Esophagus squamous epithelium (tissue), 5 donors: Measurements from ENCODE around the gene PPAN. TPM values are rescaled to one million over a fixed set of nuclear protein-coding genes. Genes with fewer than 3 reads are reported as not detected.

Experiments
- DNase-seq: peaks from one replicate; lab custom pipeline; 2025; lab: John Stamatoyannopoulos, UW
- H3K27ac ChIP-seq, 4 donors: fragments of 200-600 bp; sonication (generic); one replicate each; pipeline ENCODE4 v1.5.1; 2016 to 2019; ENCODE audit warnings: mild to moderate bottlenecking in 1 of 4
- H3K27me3 ChIP-seq, 4 donors: fragments of 200-600 bp; sonication (generic); 1 replicate in 3 of 4; 2 replicates in 1 of 4; pipeline versions ENCODE4 v1.5.1 to v1.6.0; 2017 to 2021; ENCODE audit warnings: antibody characterized with exemption in 1 of 4
- H3K36me3 ChIP-seq, 3 donors: fragments of 200-600 bp; sonication (generic); one replicate each; pipeline ENCODE4 v1.5.1; 2016 to 2019
- H3K4me1 ChIP-seq, 3 donors: fragments of 200-600 bp; sonication (generic); one replicate each; pipeline ENCODE4 v1.5.1; 2017 to 2019
- H3K4me3 ChIP-seq, 4 donors: fragments of 200-600 bp; sonication (generic); 1 replicate in 3 of 4; 2 replicates in 1 of 4; pipeline ENCODE4 v1.5.1; 2016 to 2019; ENCODE audit warnings: mild to moderate bottlenecking in 2 of 4, moderate library complexity in 1 of 4
- H3K9me3 ChIP-seq, 3 donors: fragments of 200-600 bp; sonication (generic); one replicate each; pipeline ENCODE4 v1.5.1; 2016 to 2019
- CTCF ChIP-seq, 6 experiments: fragments of 450-650 bp in 4 of 6; fragments of 200-600 bp in 2 of 6; sonication (generic) in 2 of 6; IDR thresholded peaks; one replicate each; pipeline ENCODE4 v1.5.1; 2016 to 2019; ENCODE audit warnings: antibody characterized with exemption in 6 of 6, mild to moderate bottlenecking in 4 of 6, moderate library complexity in 4 of 6
- POLR2A ChIP-seq, 4 donors: fragments of 450-650 bp; IDR thresholded peaks; one replicate each; pipeline ENCODE4 v1.6.1; 2017; ENCODE audit warnings: antibody characterized with exemption in 4 of 4, mild to moderate bottlenecking in 4 of 4, moderate library complexity in 3 of 4
- WGBS, 2 donors: methylation state at CpG; one replicate each; pipeline ENCODE4 v1.1.5; 2018; 5-methylcytosine and 5-hydroxymethylcytosine counted together
- intact Hi-C: fragments of 100-400 bp; cut with DNase I; formaldehyde crosslinking; loops from one replicate; pipeline ENCODE4 v1.15.0; 2022
- total RNA-seq, 4 donors: library from RNA; depleted of rRNA; stranded (reverse); fragments of >200 nt; gene quantifications; one replicate each; pipeline ENCODE4 v1.1.0, GENCODE V29; 2016
- donor health status: DM: yes; HTN: yes; CAD: no.

PPAN gene
- total RNA-seq, 4 donors from 2014 or later = 31.9 to 56.1 (median 39.6) TPM

DNA sequence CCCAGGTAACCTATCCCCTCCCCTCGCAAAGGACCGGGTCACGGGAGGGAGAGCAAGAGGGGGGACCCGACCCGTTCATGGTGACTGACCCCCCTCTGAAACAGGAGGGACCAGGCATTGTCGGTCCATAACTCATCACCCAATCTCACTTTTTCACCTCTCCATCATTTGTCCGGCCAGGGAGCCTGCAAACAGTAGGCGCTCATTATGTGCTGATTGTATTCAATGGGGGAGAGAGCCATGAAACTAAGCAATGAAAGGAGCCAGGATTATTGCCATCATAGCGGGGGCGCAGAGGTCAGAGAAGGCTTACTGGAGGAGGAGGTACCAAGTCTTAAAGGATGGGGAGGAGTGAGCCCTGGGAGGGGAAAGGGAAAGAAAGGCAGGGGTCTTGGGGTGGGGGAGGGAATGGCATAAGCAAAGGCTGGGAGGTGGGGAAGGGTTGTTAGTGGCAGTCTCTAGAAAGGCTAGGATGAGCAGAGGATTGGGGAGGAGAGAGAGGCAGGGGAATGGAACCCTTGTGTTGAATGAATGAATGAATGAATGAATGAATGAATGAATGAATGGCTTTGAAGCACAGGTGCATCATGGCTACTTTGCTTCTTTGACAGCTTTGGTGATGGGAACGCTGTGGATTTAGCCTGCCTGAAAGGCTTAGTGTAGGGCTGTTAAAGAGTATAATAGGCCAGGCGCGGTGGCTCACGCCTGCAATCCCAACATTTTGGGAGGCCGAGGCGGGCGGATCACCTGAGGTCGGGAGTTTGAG lies 18.7 kb upstream of the PPAN start:
- 86 to 90% methylated on average over 10 to 18 of the region's 18 CpGs for WGBS, 2 donors
- Histone ChIP-seq H3K27me3 (no peaks in the 10 kb centered on the region), H3K4me1 (peaks cover 4 to 24% (median 17%) of the 10 kb centered on the region in 3 donors), H3K36me3 (peaks cover 0 to 37% (median 10%) of the 10 kb centered on the region in 3 donors), H3K27ac (peak overlapping the region; percentile 89 to 94 (median 91)), H3K9me3 (no peaks in the 10 kb centered on the region), H3K4me3 (peak overlapping the region; percentile 89 to 99 (median 99))
- TF ChIP-seq POLR2A (IDR thresholded peaks at IDR 0.05) (no peak), CTCF (IDR thresholded peaks at IDR 0.05) (no peak)
- no peak for DNase-seq
- intact Hi-C loops = no loop called here

- 90 to 95% methylated on average over 2 of the region's 6 CpGs for WGBS, 2 donors
Observed at GRCh38 chr19:10088949-10089554, 17.1 kb upstream of the PPAN start.

GRCh38 chr19:10089801-10090375 lies 16.3 kb upstream of the PPAN start:
- Histone ChIP-seq H3K4me3 (no peak overlapping the region), H3K4me1 (peaks cover 4 to 24% (median 17%) of the 10 kb centered on the region in 3 donors), H3K27ac (no peak overlapping the region), H3K27me3 (no peaks in the 10 kb centered on the region), H3K36me3 (peaks cover 0 to 51% (median 10%) of the 10 kb centered on the region in 3 donors), H3K9me3 (no peaks in the 10 kb centered on the region)
- TF ChIP-seq CTCF (IDR thresholded peaks at IDR 0.05) = no peak
- no peak for TF ChIP-seq POLR2A (IDR thresholded peaks at IDR 0.05)
- no peak for DNase-seq
- intact Hi-C loops = no loop called here
- 65 to 72% methylated on average over 12 to 15 of the region's 15 CpGs for WGBS, 2 donors

More at GRCh38 chr19:10088949-10089554, 17.1 kb upstream of the PPAN start:
- H3K9me3 ChIP-seq = no peaks in the 10 kb centered on the region
- peaks cover 4 to 24% (median 17%) of the 10 kb centered on the region in 3 donors for H3K4me1 ChIP-seq
- no peaks in the 10 kb centered on the region for H3K27me3 ChIP-seq
- TF ChIP-seq CTCF (IDR thresholded peaks at IDR 0.05) = no peak
- no peak for TF ChIP-seq POLR2A (IDR thresholded peaks at IDR 0.05)
- no peak overlapping the region for H3K27ac ChIP-seq
- H3K4me3 ChIP-seq = no peak overlapping the region
- H3K36me3 ChIP-seq = peaks cover 0 to 51% (median 10%) of the 10 kb centered on the region in 3 donors
- intact Hi-C loops = no loop called here
- DNase-seq = no peak

DNA sequence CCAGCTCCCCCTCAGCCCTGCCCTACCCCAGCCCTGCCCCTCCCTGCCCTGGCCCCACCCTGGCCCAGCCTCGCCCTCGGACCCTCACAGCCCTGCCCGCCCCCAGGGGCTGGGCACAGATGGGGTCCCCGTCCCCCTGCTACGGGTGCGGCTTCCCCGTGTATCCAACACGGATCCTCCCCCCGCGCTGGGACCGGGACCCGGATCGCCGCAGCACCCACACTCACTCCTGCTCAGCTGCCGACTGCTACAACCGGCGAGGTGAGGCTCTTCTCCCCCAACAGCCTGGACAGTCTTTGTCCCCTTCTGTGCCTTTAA lies 14.8 kb upstream of the PPAN start:
- WGBS, 2 donors = 84 to 95% methylated on average over 5 to 11 of the region's 17 CpGs
- Histone ChIP-seq H3K4me3 (no peak overlapping the region), H3K9me3 (no peaks in the 10 kb centered on the region), H3K27me3 (no peaks in the 10 kb centered on the region), H3K4me1 (peaks cover 8 to 25% (median 15%) of the 10 kb centered on the region in 3 donors), H3K36me3 (peaks cover 0 to 51% (median 10%) of the 10 kb centered on the region in 3 donors), H3K27ac (no peak overlapping the region)
- no peak for TF ChIP-seq POLR2A (IDR thresholded peaks at IDR 0.05)
- TF ChIP-seq CTCF (IDR thresholded peaks at IDR 0.05) = no peak
- intact Hi-C loops = no loop called here
- no peak for DNase-seq
